Stimulated activated CD8-positive, alpha-beta memory T cell treated with anti-CD3 and anti-CD28 coated beads, Interleukin-15, amount 100 ng/mL, for 1 hour (primary cell): ENCODE data around the gene KIRREL2.
"Not testable (repeated sequence)": the region's sequence is repeated elsewhere in the genome, so short reads cannot be mapped to it uniquely, and the experiment has no call there.

Experiments used
- DNase-seq: peaks from one replicate; pipeline ENCODE4 v3.0.0-alpha.2; 2020; ENCODE audit warnings: low read depth

KIRREL2 gene

GRCh38 chr19:35899547-35900214 lies 43.0 kb downstream of the KIRREL2 start:
- DNase-seq, result peak; percentile 73

GRCh38 chr19:35901055-35901644 lies 44.4 kb downstream of the KIRREL2 start:
- no peak for DNase-seq

GRCh38 chr19:35901854-35902661 lies 45.3 kb downstream of the KIRREL2 start, which contains the start of gene HCST:
Gene HCST (plus strand): TSS chr19:35902529. CDS start chr19:35902594, 65 bp downstream.
- no peak for DNase-seq

- no peak for DNase-seq
Observed at GRCh38 chr19:35902870-35903475, 46.3 kb downstream of the KIRREL2 start.

GRCh38 chr19:35903550-35904179 lies 47.0 kb downstream of the KIRREL2 start:
- DNase-seq, result peak; percentile 78

DNA sequence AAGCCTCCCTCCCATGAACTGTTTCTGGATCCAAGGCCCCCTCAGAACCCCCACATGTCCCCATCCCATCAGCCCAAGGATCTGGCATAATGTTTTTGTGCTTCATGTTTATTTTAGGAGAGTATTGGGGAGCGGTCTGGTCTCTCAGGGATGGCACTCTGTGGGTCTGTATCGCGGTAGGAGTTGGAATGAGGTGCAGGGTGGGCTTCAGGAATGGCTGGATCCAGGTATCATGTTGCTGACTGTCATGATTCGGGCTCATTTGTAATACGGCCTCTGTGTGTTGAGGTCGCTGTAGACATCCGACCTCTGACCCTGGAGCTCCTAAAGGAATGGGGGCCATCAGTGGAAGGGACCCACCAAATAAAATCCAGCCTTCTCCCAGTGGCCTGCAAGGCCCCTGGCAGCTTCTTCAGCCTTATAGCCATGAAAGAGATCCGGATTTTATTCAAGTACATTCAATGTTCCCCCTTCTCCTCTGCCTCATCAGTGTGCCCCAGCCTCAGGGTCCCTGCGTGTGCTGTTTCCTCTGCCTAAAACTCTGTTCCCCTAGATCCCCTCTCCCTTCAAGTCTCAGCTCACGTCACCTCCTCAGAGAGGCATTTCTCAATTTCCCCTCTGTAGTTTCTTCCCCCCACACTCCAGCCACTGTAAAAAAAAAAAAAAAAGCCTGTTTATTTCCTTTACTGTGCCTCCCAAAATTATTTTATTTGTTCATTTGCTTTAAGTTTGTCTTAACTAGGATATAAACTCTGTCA lies 47.8 kb downstream of the KIRREL2 start:
- DNase-seq, result no peak

GRCh38 chr19:35905178-35905727 lies 48.5 kb downstream of the KIRREL2 start:
- no peak for DNase-seq

DNA sequence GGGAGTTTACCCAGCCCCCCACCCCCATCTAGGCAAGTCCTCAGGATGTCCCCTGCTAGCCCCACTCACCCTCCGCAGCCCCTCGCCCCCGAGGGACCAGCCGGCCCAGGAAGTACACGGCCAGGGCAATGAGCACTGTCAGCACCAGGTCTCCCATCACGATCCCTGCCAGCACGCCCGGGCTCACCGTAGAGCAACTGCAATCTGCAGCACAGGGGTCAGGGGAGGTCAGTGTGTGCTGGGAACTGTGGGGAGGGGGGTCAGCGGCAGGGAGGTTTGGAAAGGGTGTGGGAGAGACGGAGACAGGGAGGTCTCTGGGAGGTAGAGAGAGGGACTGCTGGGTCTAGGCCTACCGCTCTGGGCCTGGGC lies 50.6 kb downstream of the KIRREL2 start:
- DNase-seq, result no peak

GRCh38 chr19:35908010-35908441 lies 51.3 kb downstream of the KIRREL2 start, which contains the start of gene TYROBP:
Gene TYROBP (minus strand): TSS chr19:35908295. CDS start chr19:35908228, 67 bp downstream.
- no peak for DNase-seq

- no peak for DNase-seq
Observed at GRCh38 chr19:35908973-35909683, 52.4 kb downstream of the KIRREL2 start.

DNA sequence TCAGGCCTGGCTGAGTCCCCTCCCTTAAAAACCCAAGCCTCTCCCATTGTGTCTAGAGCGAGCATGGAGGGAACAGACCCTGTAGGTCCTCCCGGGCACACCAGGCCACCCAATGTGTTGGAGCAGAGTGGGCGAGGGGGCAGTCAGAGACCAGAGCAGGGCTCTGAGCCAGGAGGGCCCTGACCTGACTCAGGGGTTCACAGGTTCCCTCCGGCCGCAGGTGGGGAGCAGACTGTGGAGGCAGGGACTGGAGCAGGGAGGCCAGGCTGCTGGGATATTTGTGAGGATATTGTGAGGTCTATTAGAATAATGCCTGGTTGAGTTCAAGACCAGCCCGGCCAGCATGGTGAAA lies 52.9 kb downstream of the KIRREL2 start:
- DNase-seq, result no peak

- not testable (repeated sequence) for DNase-seq
Observed at GRCh38 chr19:35910355-35910754, 53.6 kb downstream of the KIRREL2 start.

DNA sequence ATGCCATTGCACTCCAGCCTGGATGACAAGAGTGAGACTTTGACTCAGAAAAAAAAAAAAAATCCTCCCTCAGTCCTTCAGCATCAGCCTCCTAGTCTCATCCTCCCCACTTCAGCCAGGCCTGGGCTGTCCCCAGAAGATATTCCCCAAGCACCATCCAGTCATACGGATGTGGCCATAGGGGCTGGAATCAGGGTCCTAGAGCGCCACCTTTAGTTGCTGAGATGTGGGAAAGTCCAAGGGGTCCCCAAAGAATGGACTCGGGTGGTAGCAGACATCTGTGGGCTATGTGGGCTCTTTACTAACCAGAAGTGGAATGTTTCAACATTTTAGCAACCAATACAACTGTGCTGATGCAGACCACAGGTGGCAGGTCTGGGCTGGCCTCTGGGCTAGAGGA lies 54.5 kb downstream of the KIRREL2 start:
- DNase-seq, result no peak

GRCh38 chr19:35911790-35912189 lies 55.1 kb downstream of the KIRREL2 start:
- no peak for DNase-seq

DNA sequence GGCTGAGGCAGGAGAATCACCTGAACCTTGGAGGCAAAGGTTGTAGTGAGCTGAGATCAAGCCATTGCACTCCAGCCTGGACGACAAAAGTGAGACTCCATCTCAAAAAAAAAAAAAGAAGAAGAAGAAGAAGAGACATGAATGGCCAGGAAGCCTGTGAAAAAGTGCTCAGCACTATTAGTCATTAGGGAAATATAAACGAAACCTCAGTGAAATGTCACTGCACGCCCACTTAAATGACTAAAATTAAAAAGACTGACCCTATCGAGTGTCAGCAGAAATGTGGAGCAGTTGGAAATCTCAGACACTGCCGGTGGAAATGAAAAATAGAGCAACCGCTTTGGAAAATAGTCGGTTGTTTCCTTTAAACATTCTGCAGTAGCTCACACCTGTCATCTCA lies 56.9 kb downstream of the KIRREL2 start:
- no peak for DNase-seq

GRCh38 chr19:35915443-35915842 lies 58.7 kb downstream of the KIRREL2 start:
- DNase-seq, result no peak
